Kidney (tissue), 14 donors: ENCODE measurements around the gene ZSWIM6. TPM values are rescaled to one million over a fixed set of nuclear protein-coding genes. Genes with fewer than 3 reads are reported as not detected.
A peak's percentile ranks its signal among the peaks of the same experiment; 100 is the strongest.

ENCODE experiments used
- DNase-seq, 5 donors: peaks; one replicate each; pipeline ENCODE4 v3.0.0-alpha.2; 2013 to 2020
- FAIRE-seq: peaks from 2 replicates; lab custom pipeline; 2012; peaks lifted over from hg19 to GRCh38; lab: Jason Lieb, UNC
- H3K27ac ChIP-seq, 2 donors: one replicate each; pipeline ENCODE4 v1.7.0; 2013; ENCODE audit warnings: low read depth in 2 of 2, low read length in 2 of 2, inconsistent platforms in 1 of 2
- H3K27me3 ChIP-seq: one replicate; pipeline ENCODE4 v1.7.1; 2013; ENCODE audit warnings: low read length, inconsistent platforms; ENCODE audit not compliant: control insufficient read depth, insufficient read depth
- H3K36me3 ChIP-seq, 3 donors: one replicate each; pipeline versions ENCODE4 v1.7.0 to v1.7.1; 2013; ENCODE audit warnings: low read length in 3 of 3, control low read depth in 1 of 3, inconsistent platforms in 1 of 3; ENCODE audit not compliant: insufficient read depth in 3 of 3, control insufficient read depth in 2 of 3
- H3K4me1 ChIP-seq, 3 donors: one replicate each; pipeline versions ENCODE4 v1.7.0 to v1.7.1; 2013; ENCODE audit warnings: low read length in 3 of 3, inconsistent platforms in 1 of 3, low read depth in 1 of 3; ENCODE audit not compliant: control insufficient read depth in 2 of 3, insufficient read depth in 2 of 3
- H3K4me3 ChIP-seq, 3 donors: one replicate each; pipeline versions ENCODE4 v1.7.0 to v1.8.1; 2013; ENCODE audit warnings: low read length in 3 of 3, control low read depth in 1 of 3, inconsistent platforms in 1 of 3
- H3K9ac ChIP-seq, 3 donors: one replicate each; pipeline versions ENCODE4 v1.7.0 to v1.7.1; 2013; ENCODE audit warnings: low read length in 3 of 3, control low read depth in 1 of 3, inconsistent platforms in 1 of 3
- H3K9me3 ChIP-seq, 3 donors: one replicate each; pipeline versions ENCODE4 v1.7.0 to v1.7.1; 2013; ENCODE audit warnings: low read length in 3 of 3, control low read depth in 1 of 3, inconsistent platforms in 1 of 3; ENCODE audit not compliant: control insufficient read depth in 2 of 3, insufficient read depth in 1 of 3
- CTCF ChIP-seq: IDR thresholded peaks from 3 replicates; pipeline ENCODE4 v1.5.1; 2012; ENCODE audit warnings: mild to moderate bottlenecking, moderate library complexity, borderline replicate concordance; ENCODE audit not compliant: insufficient read depth; ENCODE audit errors: extremely low read depth
- intact Hi-C: fragments of 100-400 bp; cut with DNase I; formaldehyde crosslinking; loops from one replicate; pipeline ENCODE4 v1.11.1; 2022
- polyA plus RNA-seq: library from polyadenylated mRNA; stranded (reverse); fragments of 350-450 nt; fragmentation: Illumina TruSeq; extraction: RNeasy Lipid Tissue Mini Kit (QIAGEN cat#74804); gene quantifications from one replicate; pipeline ENCODE4 v1.2.3, GENCODE V29; 2014; ENCODE audit warnings: low read depth, low replicate concordance; ENCODE audit not compliant: insufficient read depth
- total RNA-seq: library from RNA; stranded (reverse); fragmentation: NEBNext Ultra II Directional; extraction: Animal tissue kit (Norgen Biotek cat#: 25700); gene quantifications from one replicate; pipeline ENCODE4 v1.2.1, GENCODE V29; 2021
- donor health status: control.
- donor health status: control.
- donor health status: control.
- donor health status: control.
- donor health status: control.
- donor health status: DM: yes; HTN: yes; CAD: no.
- donor health status: Normal renal cell carcinoma (clear cell type).

The ZSWIM6 gene
- total and polyA plus RNA-seq, 2 donors from 2014 or later, result 2.9 to 20.3 TPM

- peaks cover 0 to 5% (median 0%) of the 10 kb centered on the region in 3 donors for H3K9me3 ChIP-seq
- DNase-seq, result peak in 1 of 5 donors; percentile 21
- intact Hi-C loops, result no loop called here
- H3K36me3 ChIP-seq, result no peaks in the 10 kb centered on the region
- no peak overlapping the region for H3K9ac ChIP-seq
- no peak for TF ChIP-seq CTCF
- H3K27me3 ChIP-seq, result no peaks in the 10 kb centered on the region
- H3K27ac ChIP-seq, result no peak overlapping the region
- H3K4me1 ChIP-seq, result peaks cover 2 to 4% (median 4%) of the 10 kb centered on the region in 3 donors
- FAIRE-seq, result no peak
- no peak overlapping the region for H3K4me3 ChIP-seq
Observed at GRCh38 chr5:61472172-61472958, 140.3 kb downstream of the ZSWIM6 start.

- DNase-seq (no peak), FAIRE-seq (no peak)
- H3K4me1 ChIP-seq, result no peaks in the 10 kb centered on the region
- peaks cover 0 to 5% (median 0%) of the 10 kb centered on the region in 3 donors for H3K9me3 ChIP-seq
- no peak overlapping the region for H3K4me3 ChIP-seq
- TF ChIP-seq CTCF, result no peak
- H3K27ac ChIP-seq, result no peak overlapping the region
- H3K27me3 ChIP-seq, result no peaks in the 10 kb centered on the region
- H3K9ac ChIP-seq, result no peak overlapping the region
- intact Hi-C loops, result no loop called here
- H3K36me3 ChIP-seq, result no peaks in the 10 kb centered on the region
Observed at GRCh38 chr5:61474746-61475145, 142.7 kb downstream of the ZSWIM6 start.

- DNase-seq, result no peak
- FAIRE-seq, result no peak
- H3K4me1 ChIP-seq, result no peaks in the 10 kb centered on the region
- no peak overlapping the region for H3K27ac ChIP-seq
- H3K4me3 ChIP-seq, result no peak overlapping the region
- no peak for TF ChIP-seq CTCF
- no peaks in the 10 kb centered on the region for H3K9me3 ChIP-seq
- H3K27me3 ChIP-seq, result no peaks in the 10 kb centered on the region
- H3K9ac ChIP-seq, result no peak overlapping the region
- intact Hi-C loops, result no loop called here
- H3K36me3 ChIP-seq, result no peaks in the 10 kb centered on the region
Observed at GRCh38 chr5:61477788-61478187, 145.7 kb downstream of the ZSWIM6 start.
